Measurements from ENCODE around the gene NAXE. TPM values are rescaled to one million over a fixed set of nuclear protein-coding genes. Genes with fewer than 3 reads are reported as not detected.
A peak's percentile ranks its signal among the peaks of the same experiment; 100 is the strongest.

The NAXE gene
- polyA plus RNA-seq (95.7 and 111 TPM in 2 replicates), polyA minus RNA-seq (63.9 and 65.7 TPM in 2 replicates)

- Histone ChIP-seq H3K27ac (ENCODE audit: low read length) (peak within 1 kb of the TSS; percentile 47), H3K4me3 (ENCODE audit: low read length) (peak within 1 kb of the TSS; percentile 86), H4K20me1 (ENCODE audit: insufficient read depth) (no peaks in the 10 kb centered on the region), H3K4me2 (ENCODE audit: low read length) (peak within 1 kb of the TSS; percentile 80), H3K36me3 (ENCODE audit: insufficient read depth, low read length) (no peaks in the 10 kb centered on the region), H3K9me2 (ENCODE audit: insufficient read depth, low read length) (no peaks in the 10 kb centered on the region), H3K79me2 (replicated peaks; ENCODE audit: insufficient read depth, low read length) (no peaks in the 10 kb centered on the region), H2AFZ (ENCODE audit: low read depth, low read length) (peak within 1 kb of the TSS; percentile 85), H3K9ac (ENCODE audit: low read length) (peak within 1 kb of the TSS; percentile 80), H3K27me3 (ENCODE audit: insufficient read depth, low read depth, low read length) (no peaks in the 10 kb centered on the region), H3F3A (ENCODE audit: insufficient read depth, low read length, poor library complexity, severe bottlenecking) (no peaks in the 10 kb centered on the region), H3K9me3 (ENCODE audit: low read length) (no peaks in the 10 kb centered on the region)
- TF ChIP-seq EP300 (conservative IDR thresholded peaks at IDR 0.05; ENCODE audit: poor library complexity, severe bottlenecking) = no peak
- TF ChIP-seq, protein P1, sequence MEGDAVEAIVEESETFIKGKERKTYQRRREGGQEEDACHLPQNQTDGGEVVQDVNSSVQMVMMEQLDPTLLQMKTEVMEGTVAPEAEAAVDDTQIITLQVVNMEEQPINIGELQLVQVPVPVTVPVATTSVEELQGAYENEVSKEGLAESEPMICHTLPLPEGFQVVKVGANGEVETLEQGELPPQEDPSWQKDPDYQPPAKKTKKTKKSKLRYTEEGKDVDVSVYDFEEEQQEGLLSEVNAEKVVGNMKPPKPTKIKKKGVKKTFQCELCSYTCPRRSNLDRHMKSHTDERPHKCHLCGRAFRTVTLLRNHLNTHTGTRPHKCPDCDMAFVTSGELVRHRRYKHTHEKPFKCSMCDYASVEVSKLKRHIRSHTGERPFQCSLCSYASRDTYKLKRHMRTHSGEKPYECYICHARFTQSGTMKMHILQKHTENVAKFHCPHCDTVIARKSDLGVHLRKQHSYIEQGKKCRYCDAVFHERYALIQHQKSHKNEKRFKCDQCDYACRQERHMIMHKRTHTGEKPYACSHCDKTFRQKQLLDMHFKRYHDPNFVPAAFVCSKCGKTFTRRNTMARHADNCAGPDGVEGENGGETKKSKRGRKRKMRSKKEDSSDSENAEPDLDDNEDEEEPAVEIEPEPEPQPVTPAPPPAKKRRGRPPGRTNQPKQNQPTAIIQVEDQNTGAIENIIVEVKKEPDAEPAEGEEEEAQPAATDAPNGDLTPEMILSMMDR (IDR thresholded peaks at IDR 0.05; ENCODE audit: poor library complexity, severe bottlenecking) = peak; percentile 6
- peak; percentile 42 for TF ChIP-seq SMC3 (conservative IDR thresholded peaks at IDR 0.05; ENCODE audit: poor library complexity)
- peak; percentile 86 for TF ChIP-seq MXI1 (conservative IDR thresholded peaks at IDR 0.05; ENCODE audit: poor library complexity, severe bottlenecking)
- peak; percentile 53 for TF ChIP-seq POLR2AphosphoS5 (IDR thresholded peaks at IDR 0.05)
- TF ChIP-seq EZH2 (IDR thresholded peaks at IDR 0.05; ENCODE audit: borderline replicate concordance, insufficient read depth, low read length, poor library complexity, severe bottlenecking) = no peak
- peak; percentile 72 for TF ChIP-seq TAF1 (IDR thresholded peaks at IDR 0.05; ENCODE audit: low read depth)
- no peak for TF ChIP-seq RAD21 (conservative IDR thresholded peaks at IDR 0.05)
- TF ChIP-seq, protein P2, sequence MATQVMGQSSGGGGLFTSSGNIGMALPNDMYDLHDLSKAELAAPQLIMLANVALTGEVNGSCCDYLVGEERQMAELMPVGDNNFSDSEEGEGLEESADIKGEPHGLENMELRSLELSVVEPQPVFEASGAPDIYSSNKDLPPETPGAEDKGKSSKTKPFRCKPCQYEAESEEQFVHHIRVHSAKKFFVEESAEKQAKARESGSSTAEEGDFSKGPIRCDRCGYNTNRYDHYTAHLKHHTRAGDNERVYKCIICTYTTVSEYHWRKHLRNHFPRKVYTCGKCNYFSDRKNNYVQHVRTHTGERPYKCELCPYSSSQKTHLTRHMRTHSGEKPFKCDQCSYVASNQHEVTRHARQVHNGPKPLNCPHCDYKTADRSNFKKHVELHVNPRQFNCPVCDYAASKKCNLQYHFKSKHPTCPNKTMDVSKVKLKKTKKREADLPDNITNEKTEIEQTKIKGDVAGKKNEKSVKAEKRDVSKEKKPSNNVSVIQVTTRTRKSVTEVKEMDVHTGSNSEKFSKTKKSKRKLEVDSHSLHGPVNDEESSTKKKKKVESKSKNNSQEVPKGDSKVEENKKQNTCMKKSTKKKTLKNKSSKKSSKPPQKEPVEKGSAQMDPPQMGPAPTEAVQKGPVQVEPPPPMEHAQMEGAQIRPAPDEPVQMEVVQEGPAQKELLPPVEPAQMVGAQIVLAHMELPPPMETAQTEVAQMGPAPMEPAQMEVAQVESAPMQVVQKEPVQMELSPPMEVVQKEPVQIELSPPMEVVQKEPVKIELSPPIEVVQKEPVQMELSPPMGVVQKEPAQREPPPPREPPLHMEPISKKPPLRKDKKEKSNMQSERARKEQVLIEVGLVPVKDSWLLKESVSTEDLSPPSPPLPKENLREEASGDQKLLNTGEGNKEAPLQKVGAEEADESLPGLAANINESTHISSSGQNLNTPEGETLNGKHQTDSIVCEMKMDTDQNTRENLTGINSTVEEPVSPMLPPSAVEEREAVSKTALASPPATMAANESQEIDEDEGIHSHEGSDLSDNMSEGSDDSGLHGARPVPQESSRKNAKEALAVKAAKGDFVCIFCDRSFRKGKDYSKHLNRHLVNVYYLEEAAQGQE (IDR thresholded peaks at IDR 0.05; ENCODE audit: borderline replicate concordance) = no peak
Measured at GRCh38 chr1:156591432-156592157, at the start of gene NAXE. Gene NAXE, plus strand, starts transcription at chr1:156591776. Its CDS starts 29 bp downstream, at chr1:156591805.

GRCh38 chr1:156543066-156543465, 48.5 kb upstream of the NAXE start:
- H2AFZ ChIP-seq (ENCODE audit: low read depth, low read length) = no peak overlapping the region
- no peak overlapping the region for H3K4me2 ChIP-seq (ENCODE audit: low read length)
- H3K4me3 ChIP-seq (ENCODE audit: low read length) = no peak overlapping the region
- no peaks in the 10 kb centered on the region for H3K79me2 ChIP-seq (replicated peaks; ENCODE audit: insufficient read depth, low read length)
- H3K9me2 ChIP-seq (ENCODE audit: insufficient read depth, low read length) = no peaks in the 10 kb centered on the region
- H3K9ac ChIP-seq (ENCODE audit: low read length) = no peak overlapping the region
- no peaks in the 10 kb centered on the region for H3K9me3 ChIP-seq (ENCODE audit: low read length)
- TF ChIP-seq, protein P2 (IDR thresholded peaks at IDR 0.05; ENCODE audit: borderline replicate concordance) = no peak
- TF ChIP-seq, protein P1 (IDR thresholded peaks at IDR 0.05; ENCODE audit: poor library complexity, severe bottlenecking) = no peak
- TF ChIP-seq RAD21 (conservative IDR thresholded peaks at IDR 0.05) = no peak
- no peak for TF ChIP-seq TAF1 (IDR thresholded peaks at IDR 0.05; ENCODE audit: low read depth)
- TF ChIP-seq SMC3 (conservative IDR thresholded peaks at IDR 0.05; ENCODE audit: poor library complexity) = no peak
- no peak for TF ChIP-seq POLR2AphosphoS5 (IDR thresholded peaks at IDR 0.05)
- no peak for TF ChIP-seq EP300 (conservative IDR thresholded peaks at IDR 0.05; ENCODE audit: poor library complexity, severe bottlenecking)
- TF ChIP-seq MXI1 (conservative IDR thresholded peaks at IDR 0.05; ENCODE audit: poor library complexity, severe bottlenecking) = no peak
- no peak for TF ChIP-seq EZH2 (IDR thresholded peaks at IDR 0.05; ENCODE audit: borderline replicate concordance, insufficient read depth, low read length, poor library complexity, severe bottlenecking)
- no peaks in the 10 kb centered on the region for H4K20me1 ChIP-seq (ENCODE audit: insufficient read depth)
- no peaks in the 10 kb centered on the region for H3K36me3 ChIP-seq (ENCODE audit: insufficient read depth, low read length)
- H3F3A ChIP-seq (ENCODE audit: insufficient read depth, low read length, poor library complexity, severe bottlenecking) = no peaks in the 10 kb centered on the region
- H3K27ac ChIP-seq (ENCODE audit: low read length) = no peak overlapping the region
- no peaks in the 10 kb centered on the region for H3K27me3 ChIP-seq (ENCODE audit: insufficient read depth, low read depth, low read length)

Data from neural cell (in vitro differentiated cells).